MM.1S (cell line): Measurements from ENCODE around the gene MANEAL.

Source experiments
- EZH2 ChIP-seq: fragments of 300-600 bp; sonication (generic); optimal IDR thresholded peaks from 2 replicates; pipeline ENCODE3; 2017; ENCODE audit warnings: low read depth, mild to moderate bottlenecking, antibody characterized with exemption, low read length, mixed read lengths
- TF ChIP-seq, protein P1 (sequence below): fragments of 300-600 bp; sonication (generic); IDR thresholded peaks from 2 replicates; pipeline ENCODE4 v1.5.1; 2016; ENCODE audit warnings: antibody characterized with exemption, low read length, mixed read lengths

DNA sequence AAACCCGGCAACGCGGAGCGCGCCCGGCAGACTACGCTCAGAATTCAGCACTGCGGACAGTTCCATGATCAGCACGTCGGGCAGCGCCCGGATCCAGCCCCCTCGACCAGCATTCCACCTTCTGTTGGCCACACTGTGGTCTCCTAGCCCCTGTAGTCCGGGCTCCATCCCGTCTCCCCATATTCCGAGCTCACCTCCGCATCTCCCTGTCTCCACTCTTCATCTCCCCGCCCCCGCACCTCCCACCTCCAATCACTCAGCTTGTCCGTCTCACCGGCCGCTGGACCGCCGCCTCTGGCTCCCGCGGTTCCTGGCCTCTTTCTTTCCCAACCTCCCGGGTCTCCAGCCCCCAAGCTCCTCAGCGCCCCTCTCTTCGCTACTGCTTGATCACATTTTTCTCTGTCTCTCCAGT, 29.2 kb upstream of the MANEAL start:
- TF ChIP-seq, protein P1, sequence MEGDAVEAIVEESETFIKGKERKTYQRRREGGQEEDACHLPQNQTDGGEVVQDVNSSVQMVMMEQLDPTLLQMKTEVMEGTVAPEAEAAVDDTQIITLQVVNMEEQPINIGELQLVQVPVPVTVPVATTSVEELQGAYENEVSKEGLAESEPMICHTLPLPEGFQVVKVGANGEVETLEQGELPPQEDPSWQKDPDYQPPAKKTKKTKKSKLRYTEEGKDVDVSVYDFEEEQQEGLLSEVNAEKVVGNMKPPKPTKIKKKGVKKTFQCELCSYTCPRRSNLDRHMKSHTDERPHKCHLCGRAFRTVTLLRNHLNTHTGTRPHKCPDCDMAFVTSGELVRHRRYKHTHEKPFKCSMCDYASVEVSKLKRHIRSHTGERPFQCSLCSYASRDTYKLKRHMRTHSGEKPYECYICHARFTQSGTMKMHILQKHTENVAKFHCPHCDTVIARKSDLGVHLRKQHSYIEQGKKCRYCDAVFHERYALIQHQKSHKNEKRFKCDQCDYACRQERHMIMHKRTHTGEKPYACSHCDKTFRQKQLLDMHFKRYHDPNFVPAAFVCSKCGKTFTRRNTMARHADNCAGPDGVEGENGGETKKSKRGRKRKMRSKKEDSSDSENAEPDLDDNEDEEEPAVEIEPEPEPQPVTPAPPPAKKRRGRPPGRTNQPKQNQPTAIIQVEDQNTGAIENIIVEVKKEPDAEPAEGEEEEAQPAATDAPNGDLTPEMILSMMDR, result no peak
- TF ChIP-seq EZH2, result no peak
